Activated CD8-positive, alpha-beta T cell treated with anti-CD3 and anti-CD28 coated beads for 36 hours (primary cell): ENCODE measurements around the gene SATL1. TPM values are rescaled to one million over a fixed set of nuclear protein-coding genes. Genes with fewer than 3 reads are reported as not detected.

ENCODE experiments used
- ATAC-seq: fragments of 200-7000 bp; cut with Tn5 transposase; one replicate; pipeline ENCODE4 v1.10.0; 2021; ENCODE audit warnings: mild to moderate bottlenecking, moderate library complexity
- CTCF ChIA-PET: fragments of 350-600 bp; sonication (Branson Sonifier 250); formaldehyde crosslinking; loops from one replicate; lab custom pipeline; 2021; ENCODE audit warnings: antibody characterized with exemption; lab: Charles Lee
- POLR2A ChIA-PET: fragments of 350-600 bp; sonication (Branson Sonifier 250); formaldehyde crosslinking; loops from one replicate; lab custom pipeline; 2021; ENCODE audit warnings: antibody characterized with exemption; lab: Charles Lee
- DNase-seq: peaks from one replicate; pipeline ENCODE4 v3.0.0-alpha.2; 2020
- H3K27ac Mint-ChIP-seq: one replicate; pipeline ENCODE4 v1.8.0; 2021; ENCODE audit warnings: mild to moderate bottlenecking, mixed read lengths
- H3K27me3 Mint-ChIP-seq: one replicate; pipeline ENCODE4 v1.8.0; 2021; ENCODE audit warnings: mixed read lengths
- H3K36me3 Mint-ChIP-seq: one replicate; pipeline ENCODE4 v1.8.0; 2021; ENCODE audit warnings: low read depth, mixed read lengths
- H3K4me1 Mint-ChIP-seq: one replicate; pipeline ENCODE4 v1.8.0; 2021; ENCODE audit warnings: low read depth, mixed read lengths
- H3K4me3 Mint-ChIP-seq: one replicate; pipeline ENCODE4 v1.8.0; 2021; ENCODE audit warnings: mild to moderate bottlenecking, moderate library complexity, mixed read lengths
- H3K9me3 Mint-ChIP-seq: one replicate; pipeline ENCODE4 v1.8.0; 2021; ENCODE audit warnings: mixed read lengths
- CTCF ChIP-seq: fragments of 200-600 bp; IDR thresholded peaks from one replicate; pipeline ENCODE4 v1.8.0; 2022; ENCODE audit warnings: antibody characterized with exemption, mild to moderate bottlenecking
- intact Hi-C: fragments of 100-400 bp; cut with micrococcal nuclease; formaldehyde crosslinking; loops from one replicate; pipeline ENCODE4 v1.10.0; 2022
- total RNA-seq, 2 experiments: library from RNA; stranded (reverse); gene quantifications; one replicate each; pipeline ENCODE4 v1.2.3, GENCODE V29; 2021

The SATL1 gene
- total RNA-seq, 2 experiments from 2014 or later: not detected

- no peaks in the 10 kb centered on the region for H3K36me3 Mint-ChIP-seq
- intact Hi-C loops: loop anchor here (10.0 kb wide), 1 partner anchor 430 kb away; no protein-coding TSS in a partner anchor
- CTCF ChIA-PET: no interaction called here
- TF ChIP-seq CTCF: no peak
- POLR2A ChIA-PET: no interaction called here
- no peak overlapping the region for H3K4me3 Mint-ChIP-seq
- H3K9me3 Mint-ChIP-seq: no peaks in the 10 kb centered on the region
- no peak for ATAC-seq
- no peak overlapping the region for H3K27ac Mint-ChIP-seq
- no peaks in the 10 kb centered on the region for H3K4me1 Mint-ChIP-seq
- H3K27me3 Mint-ChIP-seq: no peaks in the 10 kb centered on the region
- no peak for DNase-seq
Observed at GRCh38 chrX:85115252-85115651, 128.3 kb downstream of the SATL1 start.

- Mint-ChIP-seq H3K36me3 (no peaks in the 10 kb centered on the region), H3K4me3 (no peak overlapping the region), H3K9me3 (no peaks in the 10 kb centered on the region), H3K4me1 (no peaks in the 10 kb centered on the region), H3K27me3 (no peaks in the 10 kb centered on the region), H3K27ac (no peak overlapping the region)
- intact Hi-C loops: loop anchor here (10.0 kb wide), 1 partner anchor 430 kb away; no protein-coding TSS in a partner anchor
- DNase-seq: no peak
- CTCF ChIA-PET: interaction anchor here (0.6 kb wide), 1 partner anchor 236 kb away, joined by 3 read pairs; no protein-coding TSS in a partner anchor
- no peak for ATAC-seq
- POLR2A ChIA-PET: no interaction called here
- no peak for TF ChIP-seq CTCF
Observed at GRCh38 chrX:85114776-85115175, 128.8 kb downstream of the SATL1 start.

DNA sequence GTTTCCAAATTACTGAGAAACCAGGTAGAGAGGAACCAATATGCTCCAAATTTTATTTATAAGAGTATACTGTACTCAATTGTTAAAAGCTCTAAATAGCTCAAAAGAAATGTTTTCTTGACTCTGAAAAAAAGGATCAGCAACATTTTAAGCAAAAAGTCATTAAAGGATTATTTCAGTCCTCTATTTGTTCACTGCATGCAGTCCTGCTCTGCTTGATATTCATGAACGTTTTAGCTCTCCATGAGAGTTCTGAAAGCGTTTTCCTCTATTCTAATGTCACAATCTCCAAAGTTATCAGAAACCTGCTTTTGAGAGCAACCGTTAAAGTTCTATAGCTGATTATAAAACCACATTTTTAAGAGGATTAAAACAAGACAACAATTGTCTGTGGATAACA is 129.4 kb downstream of the SATL1 start:
- no peaks in the 10 kb centered on the region for H3K36me3 Mint-ChIP-seq
- no peaks in the 10 kb centered on the region for H3K4me1 Mint-ChIP-seq
- CTCF ChIA-PET: interaction anchor here (0.6 kb wide), 1 partner anchor 237 kb away, joined by 3 read pairs; no protein-coding TSS in a partner anchor
- no peak overlapping the region for H3K27ac Mint-ChIP-seq
- ATAC-seq: no peak
- no peak for TF ChIP-seq CTCF
- H3K27me3 Mint-ChIP-seq: no peaks in the 10 kb centered on the region
- no peak overlapping the region for H3K4me3 Mint-ChIP-seq
- intact Hi-C loops: loop anchor here (10.0 kb wide), 1 partner anchor 431 kb away; no protein-coding TSS in a partner anchor
- no peaks in the 10 kb centered on the region for H3K9me3 Mint-ChIP-seq
- DNase-seq: no peak
- POLR2A ChIA-PET: no interaction called here

DNA sequence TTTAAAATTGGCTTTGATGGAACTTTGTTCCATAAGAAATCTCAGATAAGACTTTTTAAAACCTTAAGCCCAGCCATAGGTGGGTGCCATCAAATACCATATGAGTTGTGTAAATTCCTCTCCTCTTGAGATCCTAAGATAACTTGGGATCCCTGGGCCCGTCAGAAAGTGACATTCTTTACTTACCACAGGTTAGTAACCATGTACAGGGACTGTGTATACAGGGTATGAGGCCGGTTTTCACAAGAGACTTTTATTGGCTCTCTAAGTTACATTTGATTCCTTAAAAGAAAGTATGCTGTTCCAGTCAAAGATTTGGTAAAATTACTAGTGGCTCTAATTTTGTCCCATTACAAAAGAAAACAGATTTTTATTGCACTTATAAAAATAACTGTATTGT is 129.8 kb downstream of the SATL1 start:
- H3K9me3 Mint-ChIP-seq: no peaks in the 10 kb centered on the region
- DNase-seq: no peak
- intact Hi-C loops: loop anchor here (10.0 kb wide), 1 partner anchor 431 kb away; no protein-coding TSS in a partner anchor
- no peak for TF ChIP-seq CTCF
- no peaks in the 10 kb centered on the region for H3K36me3 Mint-ChIP-seq
- no peaks in the 10 kb centered on the region for H3K27me3 Mint-ChIP-seq
- ChIA-PET CTCF (interaction anchor here (1.7 kb wide), 1 partner anchor 12 kb away, joined by 4 read pairs; no protein-coding TSS in a partner anchor), POLR2A (no interaction called here)
- no peak overlapping the region for H3K4me3 Mint-ChIP-seq
- no peak for ATAC-seq
- H3K27ac Mint-ChIP-seq: no peak overlapping the region
- H3K4me1 Mint-ChIP-seq: no peaks in the 10 kb centered on the region

DNA sequence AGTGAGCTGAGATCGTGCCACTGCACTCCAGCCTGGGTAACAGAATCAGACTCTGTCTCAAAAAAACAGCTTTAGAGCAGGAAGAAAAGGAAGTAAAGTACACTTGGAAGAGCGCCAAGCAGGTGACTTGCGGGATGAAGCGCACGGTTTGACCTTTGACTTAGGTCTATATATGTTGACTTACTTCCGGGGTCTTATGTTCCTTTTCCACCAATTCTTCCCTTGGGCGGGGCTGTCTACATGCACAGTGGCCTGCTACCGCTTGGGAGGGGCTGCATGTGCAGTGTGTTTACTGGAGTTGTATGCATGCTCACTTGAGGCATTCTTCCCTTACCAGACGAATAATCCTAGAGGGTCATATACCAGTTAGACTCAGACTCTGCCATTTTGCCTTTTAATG is 131.3 kb downstream of the SATL1 start:
- CTCF ChIA-PET: interaction anchor here (1.1 to 1.7 kb wide), 2 partner anchors 14 to 31 kb away, joined by 3 to 4 read pairs; no protein-coding TSS in a partner anchor
- TF ChIP-seq CTCF: no peak
- POLR2A ChIA-PET: no interaction called here
- H3K9me3 Mint-ChIP-seq: no peaks in the 10 kb centered on the region
- ATAC-seq (no peak), DNase-seq (no peak)
- H3K36me3 Mint-ChIP-seq: no peaks in the 10 kb centered on the region
- intact Hi-C loops: loop anchor here (10.0 kb wide), 1 partner anchor 433 kb away; no protein-coding TSS in a partner anchor
- H3K27ac Mint-ChIP-seq: no peak overlapping the region
- no peaks in the 10 kb centered on the region for H3K4me1 Mint-ChIP-seq
- no peak overlapping the region for H3K4me3 Mint-ChIP-seq
- no peaks in the 10 kb centered on the region for H3K27me3 Mint-ChIP-seq
